ENCODE data around the gene ATG5.

The ATG5 gene

DNA sequence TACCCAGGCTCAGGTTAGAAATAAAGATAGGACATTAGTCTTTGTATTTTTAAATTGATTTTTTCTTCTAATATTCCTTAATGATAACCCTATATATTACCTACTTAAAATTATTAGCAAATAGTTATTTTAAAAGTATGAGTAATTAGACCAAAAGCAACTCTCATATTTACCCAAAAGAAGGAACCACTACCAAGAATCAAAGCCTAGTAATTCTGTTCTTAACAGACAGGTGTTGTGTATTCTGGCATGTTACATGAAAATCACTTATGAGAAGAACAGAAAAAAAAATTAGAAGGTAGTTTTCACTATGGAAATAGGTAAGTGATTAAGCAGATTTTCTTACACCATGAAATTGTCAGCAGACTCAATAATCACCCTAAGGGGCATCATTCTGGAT is 105.1 kb downstream of the ATG5 start:
- DNase-seq (ENCODE audit: low spot score): no peak

DNA sequence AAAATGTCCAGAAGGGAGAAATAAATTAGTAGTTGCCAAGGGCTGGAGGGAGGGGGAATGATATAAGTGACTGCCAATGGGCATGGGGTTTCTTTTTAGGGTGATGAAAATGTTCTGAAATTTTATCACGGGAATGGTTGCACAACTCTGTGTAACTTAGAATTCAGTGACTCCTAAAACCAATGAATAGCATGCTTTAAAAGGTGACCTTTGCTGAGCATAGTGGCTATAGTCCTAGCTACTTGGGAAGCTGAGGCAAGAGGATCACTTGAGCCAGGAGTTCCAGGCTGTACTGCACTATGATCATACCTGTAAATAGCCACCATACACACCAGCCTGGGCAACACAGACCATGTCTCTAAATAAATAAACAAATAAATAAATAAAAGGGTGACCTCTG is 109.0 kb downstream of the ATG5 start:
- DNase-seq (ENCODE audit: low spot score): no peak

DNA sequence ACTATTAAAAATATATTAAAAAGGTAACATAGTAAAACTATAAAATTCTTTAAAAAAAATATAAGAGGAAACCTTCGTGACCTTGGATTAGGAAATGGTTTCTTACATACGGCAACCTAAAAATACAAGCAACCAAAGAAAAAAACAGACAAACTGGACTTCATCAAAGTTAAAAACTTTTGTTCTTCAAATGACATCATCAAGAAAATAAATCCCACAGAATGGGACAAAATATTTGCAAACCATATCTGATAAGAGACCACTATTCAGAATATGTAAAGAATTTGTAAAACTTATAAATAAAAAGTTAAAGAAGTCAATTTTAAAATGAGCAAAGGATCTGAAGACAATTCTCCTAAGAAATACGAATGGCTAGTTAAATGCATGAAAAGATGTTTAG is 110.0 kb downstream of the ATG5 start:
- no peak for DNase-seq (ENCODE audit: low spot score)

DNA sequence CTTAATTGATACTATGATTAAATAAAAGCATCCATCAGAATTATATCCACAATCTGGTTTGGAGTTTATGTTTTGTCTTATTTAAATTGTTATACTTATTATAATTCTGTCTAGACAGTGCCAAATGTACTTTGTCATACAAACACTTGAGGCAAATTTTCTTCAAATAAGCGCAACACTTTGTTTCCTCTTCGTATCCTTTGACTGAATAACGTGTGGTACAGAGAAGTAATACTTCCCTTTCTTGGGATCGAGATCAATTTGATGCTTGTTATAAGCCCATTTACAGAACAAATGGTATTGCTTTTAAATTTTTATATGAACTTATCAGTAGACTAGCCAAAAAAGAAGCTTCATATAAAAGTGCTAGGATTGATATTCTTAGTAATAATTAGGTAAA is 111.0 kb downstream of the ATG5 start:
- no peak for DNase-seq (ENCODE audit: low spot score)

DNA sequence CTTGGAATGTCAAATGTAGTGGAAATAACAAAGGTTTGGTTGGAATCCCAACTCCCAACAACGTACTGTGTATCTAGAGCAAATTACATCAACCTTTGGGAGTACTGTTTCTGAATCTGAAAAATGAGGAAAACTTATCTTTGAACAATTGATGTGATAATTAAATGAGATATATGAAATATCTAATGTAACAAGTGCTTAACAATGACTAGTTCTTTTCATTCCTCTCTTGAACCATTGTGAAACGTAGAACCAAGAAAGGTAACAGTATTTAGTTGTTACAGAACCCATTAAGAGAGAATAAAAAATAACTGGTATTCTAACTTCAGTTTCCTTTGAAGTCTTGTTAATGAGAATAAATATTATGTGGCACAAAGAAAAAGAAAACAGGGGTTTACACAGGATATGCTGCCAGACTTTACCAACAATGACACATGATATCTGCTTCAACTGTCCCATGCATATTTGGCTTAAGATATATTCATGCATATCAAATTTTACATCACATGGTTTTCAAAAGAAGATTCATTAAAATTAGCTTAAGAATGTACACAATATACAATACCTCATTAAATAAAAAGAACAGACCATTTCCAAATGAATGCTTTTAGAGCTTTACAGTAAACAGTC is 111.8 kb downstream of the ATG5 start:
- no peak for DNase-seq (ENCODE audit: low spot score)

DNA sequence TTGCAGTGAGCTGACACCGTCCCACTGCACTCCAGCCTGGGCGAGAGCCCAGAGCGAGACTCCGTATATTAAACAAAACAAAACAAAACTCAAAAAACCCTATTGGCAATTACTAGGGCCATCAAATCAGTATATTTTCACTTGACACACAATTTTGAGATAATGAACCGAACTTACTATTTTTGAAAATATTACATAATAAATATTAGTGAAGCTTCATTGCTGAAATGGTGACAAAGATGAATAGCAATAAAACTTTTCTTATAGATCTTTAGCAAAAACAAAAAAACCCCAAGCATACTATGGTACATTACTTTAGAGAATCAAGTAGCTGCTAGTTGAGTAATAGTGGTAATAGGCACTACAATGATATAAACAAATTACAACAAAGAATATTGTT is 113.0 kb downstream of the ATG5 start:
- no peak for DNase-seq (ENCODE audit: low spot score)

DNA sequence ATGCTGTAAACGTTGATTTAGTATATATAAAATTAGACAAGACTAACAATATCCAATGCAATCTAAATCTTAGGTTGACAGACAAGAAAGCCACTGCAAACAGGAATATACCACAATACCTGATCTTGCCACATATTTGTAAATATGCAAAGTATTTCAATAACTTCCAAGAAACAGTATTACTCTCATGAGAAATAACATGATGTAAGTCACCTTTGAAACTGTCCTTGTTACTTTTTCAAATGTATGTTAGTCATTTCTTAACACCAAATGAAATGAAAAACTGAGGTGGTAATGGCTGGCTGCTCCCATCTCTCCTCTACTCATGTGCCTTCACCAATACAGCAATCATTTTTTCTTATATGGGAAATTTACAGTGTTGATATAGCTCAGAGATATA is 118.7 kb downstream of the ATG5 start:
- DNase-seq (ENCODE audit: low spot score): no peak

DNA sequence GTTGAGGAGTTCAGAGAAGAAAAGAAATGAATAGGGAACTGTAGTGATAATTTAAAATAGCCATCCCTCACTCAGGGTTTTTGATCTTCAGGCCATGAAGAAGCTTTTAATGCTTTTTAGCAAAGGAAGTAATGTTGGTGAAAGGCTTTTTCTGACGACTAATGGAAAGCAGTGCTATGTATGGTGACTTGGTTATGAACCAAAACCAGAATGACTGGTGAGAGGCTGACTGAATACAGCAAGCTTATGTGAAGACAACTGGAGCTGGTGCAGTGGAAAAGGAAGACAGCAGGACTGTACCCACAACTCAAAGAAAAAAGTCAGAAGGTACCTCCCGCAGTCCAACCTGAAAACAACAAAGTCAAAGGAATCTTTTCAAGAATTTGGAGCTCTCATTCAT is 120.6 kb downstream of the ATG5 start:
- no peak for DNase-seq (ENCODE audit: low spot score)

DNA sequence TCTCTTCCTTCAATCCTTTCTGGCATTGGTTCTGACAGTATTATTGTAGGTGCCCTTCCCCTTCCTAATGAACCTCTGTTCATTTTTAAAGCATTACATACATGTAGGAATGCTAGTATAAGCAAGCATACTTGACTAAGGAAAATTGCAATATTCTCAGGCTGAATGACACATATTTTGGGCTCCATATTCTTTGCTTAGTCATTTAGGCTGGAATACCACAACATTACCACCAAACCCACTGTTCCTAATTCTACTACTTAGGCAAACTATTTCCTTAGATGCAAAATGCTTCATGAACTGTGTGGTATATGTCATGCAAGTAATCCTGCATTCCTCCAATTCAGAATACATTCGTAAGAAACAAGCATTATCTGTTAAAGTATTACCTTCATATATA is 125.6 kb downstream of the ATG5 start:
- DNase-seq (ENCODE audit: low spot score): no peak

DNA sequence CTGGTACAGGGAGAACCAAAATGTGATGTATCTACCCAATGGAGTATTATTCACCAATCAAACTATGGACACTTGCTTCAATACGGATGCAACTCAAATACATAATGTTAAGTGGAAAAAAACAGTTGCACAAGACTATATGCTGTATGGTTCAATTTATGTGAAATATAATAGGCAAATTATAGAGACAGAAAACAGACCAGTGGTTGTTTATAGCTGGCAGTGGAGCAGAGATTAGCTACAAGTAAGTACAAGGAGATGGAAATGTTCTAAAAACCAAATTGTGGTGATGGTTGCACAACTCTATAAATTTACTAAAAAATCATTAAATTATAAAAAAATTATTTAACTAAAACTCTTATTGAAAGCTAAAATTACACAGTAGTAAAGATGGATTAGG is 126.2 kb downstream of the ATG5 start:
- DNase-seq (ENCODE audit: low spot score): no peak

DNA sequence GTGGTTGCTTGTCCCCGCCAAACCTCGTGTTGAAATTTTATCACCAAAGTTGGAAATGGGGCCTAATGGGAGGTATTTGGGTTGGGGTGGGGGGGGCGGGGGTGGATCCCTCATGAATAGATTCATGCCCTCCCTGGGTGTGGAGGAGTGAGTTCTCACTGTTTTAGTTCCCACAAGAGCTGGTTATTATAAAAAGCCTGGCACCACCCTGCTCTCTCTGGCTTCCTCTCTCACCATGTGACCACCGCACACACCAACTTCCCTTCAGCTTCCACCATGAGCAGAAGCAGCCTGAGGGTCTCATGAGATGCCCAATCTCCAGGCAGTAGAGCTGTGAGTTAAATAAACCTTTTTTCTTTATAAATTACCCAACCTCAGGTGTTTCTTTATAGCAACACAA is 128.1 kb downstream of the ATG5 start:
- DNase-seq (ENCODE audit: low spot score): no peak

DNA sequence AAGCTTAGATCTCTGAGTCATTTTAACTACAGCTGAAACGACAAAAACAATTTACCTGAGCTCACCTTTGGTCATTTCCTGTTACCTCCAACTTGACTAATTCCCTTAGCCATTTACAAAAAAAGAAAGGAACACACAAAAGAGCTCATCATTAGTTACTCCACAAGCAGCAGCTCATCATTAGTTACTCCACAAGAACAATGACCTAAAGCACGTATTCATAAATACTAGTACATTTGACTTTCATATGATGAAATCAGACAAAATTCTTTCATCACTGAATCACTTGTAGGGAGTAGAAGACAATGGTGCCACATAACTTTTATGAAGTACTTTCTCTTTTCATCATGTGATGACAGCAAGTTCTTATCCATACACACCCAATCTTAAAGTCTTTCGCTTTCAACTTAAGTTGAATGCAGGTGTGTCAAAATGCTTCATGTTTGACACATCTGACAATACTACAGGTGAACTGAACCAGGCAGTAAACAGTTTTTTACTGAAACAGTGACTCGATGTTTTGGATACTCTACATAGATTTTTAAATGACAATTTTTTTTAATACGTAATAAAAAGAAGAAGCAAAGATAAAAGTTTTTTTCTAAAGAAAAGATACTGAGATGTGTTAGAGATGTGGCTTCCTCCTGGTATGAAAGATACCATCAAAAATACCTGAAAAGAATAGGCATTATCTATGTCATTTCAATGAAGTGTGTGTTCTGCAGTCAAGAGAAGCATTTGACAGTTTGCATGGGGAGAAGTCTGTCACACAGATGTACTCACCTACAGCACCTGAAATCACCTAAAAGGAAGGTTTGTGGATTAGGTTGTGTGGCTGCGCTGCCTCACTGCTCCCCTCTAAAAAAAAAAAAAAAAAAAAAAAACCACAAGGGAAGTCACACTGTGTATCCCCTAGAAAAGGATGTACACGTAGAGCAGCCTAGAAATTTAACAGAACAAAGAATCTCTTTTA is 130.3 kb downstream of the ATG5 start:
- DNase-seq (ENCODE audit: low spot score): no peak

DNA sequence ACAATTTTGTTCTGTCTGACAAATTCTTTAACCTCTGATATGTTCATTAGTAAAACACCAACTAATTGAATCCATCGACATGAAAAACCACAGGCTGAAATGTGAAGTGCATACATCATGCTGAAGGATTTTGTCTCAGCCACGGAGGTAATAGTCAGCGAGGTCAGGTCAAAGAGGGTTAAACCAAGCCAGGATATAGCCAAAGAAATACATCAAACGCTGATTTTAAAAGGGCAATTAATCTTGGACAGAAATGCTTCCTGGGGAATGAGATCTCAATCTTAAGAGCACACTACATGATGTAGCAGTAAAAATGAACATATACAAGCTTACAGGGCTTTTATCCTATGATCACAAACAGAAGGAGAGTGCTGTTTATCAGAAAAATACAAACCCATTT is 132.7 kb downstream of the ATG5 start:
- no peak for DNase-seq (ENCODE audit: low spot score)

DNA sequence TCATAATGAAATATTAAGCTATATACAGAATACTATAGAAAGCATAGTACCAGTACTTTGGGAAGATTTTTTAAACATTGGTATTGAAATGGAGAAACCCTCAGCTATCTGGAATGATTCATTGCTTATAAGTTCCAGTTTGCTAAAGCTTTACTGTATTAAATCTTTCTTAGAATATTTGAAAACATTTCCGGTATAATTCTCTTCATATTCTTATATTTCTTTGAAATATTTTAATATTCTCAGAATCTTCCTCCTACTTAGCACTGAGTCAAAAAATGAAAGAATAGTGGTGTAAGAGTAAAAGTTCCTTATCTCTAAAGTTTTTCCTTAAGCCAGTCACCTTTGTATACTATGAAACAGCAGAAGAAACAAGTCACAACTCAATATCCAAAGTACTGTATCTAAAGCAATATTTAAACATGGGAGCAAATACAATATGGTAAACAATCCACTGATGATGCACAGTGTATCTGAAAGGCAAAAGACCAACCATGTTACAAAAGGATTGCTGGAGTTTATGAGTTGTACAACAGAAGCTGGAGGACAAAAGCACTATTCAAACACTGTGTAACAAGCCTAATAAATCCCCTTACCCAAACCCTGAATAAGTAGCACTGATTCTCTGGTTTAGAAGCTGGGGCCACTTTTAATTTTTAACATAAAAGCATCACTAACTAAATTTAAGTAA is 137.3 kb downstream of the ATG5 start:
- DNase-seq (ENCODE audit: low spot score): no peak

DNA sequence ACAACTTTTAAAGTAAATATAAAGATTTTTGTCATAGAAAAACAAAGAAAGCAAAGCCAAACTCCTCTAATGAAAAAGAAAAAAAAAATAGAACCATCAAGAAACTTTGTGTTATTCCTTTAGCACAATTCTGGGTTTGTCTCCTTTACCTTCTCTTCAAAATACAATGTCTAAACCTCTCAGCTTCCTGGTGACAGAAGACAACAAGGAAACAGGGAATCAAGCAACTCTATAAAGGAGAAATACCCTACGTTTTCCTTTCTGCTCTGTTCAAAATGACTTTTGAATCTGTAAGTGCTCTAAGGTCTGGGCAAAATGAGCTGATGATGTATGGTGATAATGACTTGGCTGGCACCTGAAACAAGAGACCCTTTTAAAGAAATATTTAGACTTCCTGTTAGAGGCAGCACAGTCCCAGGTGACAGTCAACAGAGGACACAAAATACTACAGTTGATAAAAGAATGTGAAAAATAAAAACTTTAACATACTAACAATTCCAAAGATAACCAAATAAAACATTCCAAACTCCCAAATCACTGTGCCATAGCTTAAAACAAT is 138.1 kb downstream of the ATG5 start:
- DNase-seq (ENCODE audit: low spot score): no peak

DNA sequence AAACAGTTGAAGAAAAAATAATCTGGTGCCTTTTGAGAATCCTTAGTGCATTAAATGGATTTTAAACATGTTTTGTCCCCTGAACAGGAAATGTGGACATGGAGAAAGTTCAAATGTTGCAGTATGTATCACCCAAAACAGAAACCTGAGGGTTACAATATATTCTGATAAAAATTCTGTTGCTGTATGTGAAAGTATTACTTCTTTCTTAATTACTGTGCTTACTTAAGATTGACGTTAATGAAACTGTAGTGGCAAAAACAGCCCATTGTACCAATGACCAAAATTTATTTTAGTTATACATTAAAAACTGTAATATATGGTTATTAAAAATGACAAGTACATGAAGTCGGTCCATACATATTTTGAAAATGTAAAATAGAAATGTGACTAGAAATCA is 138.8 kb downstream of the ATG5 start:
- no peak for DNase-seq (ENCODE audit: low spot score)

DNA sequence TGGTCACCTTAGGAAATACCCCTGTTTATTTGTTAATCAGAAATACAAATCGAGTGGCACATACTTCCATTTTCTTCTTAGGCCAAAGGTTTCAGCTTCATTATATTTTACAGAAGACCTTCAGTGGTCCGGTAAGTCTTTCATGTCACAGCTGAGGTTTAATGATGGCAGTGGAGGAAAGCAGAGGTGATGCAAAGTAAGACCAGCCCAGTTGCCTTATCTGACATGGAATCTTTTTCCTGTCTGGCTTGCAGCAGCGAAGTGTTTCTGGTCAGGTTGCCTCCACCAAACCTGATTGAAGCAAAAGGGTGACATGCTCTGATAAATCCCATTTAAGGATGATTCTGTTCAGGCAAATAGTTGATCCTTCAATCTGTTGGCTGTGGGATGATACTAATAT is 139.4 kb downstream of the ATG5 start:
- DNase-seq (ENCODE audit: low spot score): no peak

DNA sequence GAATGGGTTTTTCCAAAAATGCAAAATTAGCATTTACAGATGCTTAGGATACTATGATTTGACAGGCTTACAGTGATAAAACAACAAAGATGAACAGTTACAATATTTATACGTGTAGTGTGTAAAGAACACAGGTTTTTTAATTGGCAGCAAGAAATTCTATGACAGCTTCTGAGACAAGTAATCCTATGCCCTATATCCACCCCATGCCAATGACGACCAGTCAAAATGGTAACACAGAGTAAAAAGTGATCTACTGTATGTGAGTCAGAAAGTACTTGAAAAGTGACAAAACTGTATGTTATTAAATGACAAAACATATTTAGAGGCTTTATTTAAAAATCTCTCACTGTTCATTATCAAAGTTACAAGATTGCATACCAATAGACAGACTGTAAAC is 139.9 kb downstream of the ATG5 start:
- DNase-seq (ENCODE audit: low spot score): no peak

DNA sequence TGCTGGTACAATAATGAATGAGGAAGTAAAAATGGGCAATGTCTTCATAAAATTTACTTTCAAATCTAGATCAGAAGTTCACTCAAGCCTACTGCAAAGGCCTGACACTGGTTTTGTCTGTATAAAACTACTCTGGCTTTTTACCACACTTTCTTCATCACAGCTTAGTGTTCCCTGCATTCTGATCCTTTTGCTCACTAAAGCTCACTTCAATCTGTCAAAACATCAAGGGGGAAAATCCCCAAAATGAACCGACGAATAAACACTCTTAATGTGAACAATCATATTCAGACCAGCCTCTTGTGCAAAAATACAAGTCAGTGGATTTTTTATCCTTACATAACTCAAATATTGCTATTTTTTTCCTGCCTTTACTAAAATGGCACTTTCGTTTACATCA is 140.9 kb downstream of the ATG5 start:
- DNase-seq (ENCODE audit: low spot score): no peak

DNA sequence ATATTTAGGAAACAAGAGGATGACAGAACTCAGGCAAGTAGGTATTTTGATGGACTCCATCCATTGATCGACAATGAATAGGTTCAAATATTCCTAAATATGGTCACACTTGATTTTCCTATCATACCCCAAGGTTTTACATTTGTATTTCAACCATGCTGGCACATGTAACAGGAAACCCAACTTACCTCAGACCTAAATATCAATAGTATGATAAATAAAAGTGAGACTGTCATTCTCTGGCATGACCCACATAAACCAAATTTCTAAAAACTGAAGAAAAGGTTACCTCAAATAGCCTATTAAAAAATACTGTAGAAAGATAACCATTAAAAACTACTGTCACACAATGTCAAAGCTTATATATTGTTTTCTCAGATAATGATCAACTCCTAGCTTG is 142.1 kb downstream of the ATG5 start:
- no peak for DNase-seq (ENCODE audit: low spot score)

DNA sequence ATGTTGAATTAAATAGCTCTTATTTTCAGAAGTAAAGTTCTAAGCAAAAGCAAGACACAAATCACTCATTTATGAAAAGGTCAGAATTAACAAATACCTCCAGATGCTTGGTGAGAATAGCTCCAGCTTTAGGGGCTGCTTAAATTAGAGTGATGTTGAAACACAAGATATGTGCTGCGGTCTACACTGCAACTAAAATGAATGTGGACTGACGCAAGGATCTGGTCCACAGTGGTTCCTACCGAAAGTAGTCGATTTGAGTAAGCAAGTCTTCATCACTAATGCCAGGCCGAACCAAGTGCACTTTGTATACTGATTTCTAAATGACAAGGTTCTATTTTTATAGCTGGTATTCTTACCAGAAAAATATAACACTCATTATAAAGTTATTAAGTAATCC is 143.1 kb downstream of the ATG5 start:
- no peak for DNase-seq (ENCODE audit: low spot score)

DNA sequence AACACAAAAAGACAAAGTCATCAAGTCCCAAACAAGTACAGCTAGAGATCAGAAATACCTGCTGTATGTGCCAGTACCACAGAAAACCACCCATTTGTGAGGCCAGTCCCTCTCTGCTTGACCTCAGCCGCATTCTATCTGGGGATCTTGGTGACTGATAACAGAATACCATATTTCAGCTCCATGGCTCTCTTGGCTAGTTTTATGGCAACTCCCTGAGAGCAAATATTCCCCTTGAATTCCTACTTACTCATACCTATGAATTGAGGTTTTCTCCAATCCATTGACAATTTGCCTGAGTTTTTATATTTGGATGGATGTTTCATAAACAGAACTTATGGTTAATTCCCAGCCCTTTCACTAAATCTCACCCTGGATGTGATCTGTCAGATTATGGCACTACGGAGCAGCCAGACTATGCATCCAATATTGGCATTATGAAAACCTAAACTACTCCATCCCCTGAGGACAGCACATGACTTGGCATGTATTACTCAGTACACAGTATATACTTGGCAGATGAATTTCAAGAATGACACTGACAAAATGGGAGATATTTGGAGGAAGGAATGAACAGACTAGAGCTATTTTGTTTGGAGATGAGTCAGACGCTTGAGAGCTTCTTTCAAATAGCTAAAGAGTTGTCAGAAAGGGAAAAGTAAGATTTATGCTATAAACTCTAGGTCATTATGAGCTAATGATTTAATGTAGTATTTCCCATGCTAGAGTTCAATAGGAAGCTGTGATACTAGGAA is 143.7 kb downstream of the ATG5 start:
- no peak for DNase-seq (ENCODE audit: low spot score)
